Psoas muscle (tissue), 8 donors: ENCODE results near the gene EHHADH. TPM values are rescaled to one million over a fixed set of nuclear protein-coding genes. Genes with fewer than 3 reads are reported as not detected.

Experiments
- ATAC-seq, 4 donors: fragments of 200-7000 bp; cut with Tn5 transposase; one replicate each; pipeline ENCODE4 v1.9.1; 2020; ENCODE audit warnings: moderate library complexity in 3 of 4, mild to moderate bottlenecking in 2 of 4
- DNase-seq, 2 donors: peaks; one replicate each; pipeline ENCODE4 v3.0.0-alpha.2; 2020
- H3K27ac ChIP-seq: fragments of 200-600 bp; one replicate; pipeline ENCODE4 v1.8.0; 2022
- H3K27me3 ChIP-seq, 3 donors: fragments of 200-600 bp in 1 of 3; one replicate each; pipeline versions ENCODE4 v1.6.1 to v1.8.0; 2013 to 2022; ENCODE audit warnings: low read length in 2 of 3, mild to moderate bottlenecking in 2 of 3, moderate library complexity in 1 of 3; ENCODE audit not compliant: insufficient read depth in 3 of 3
- H3K36me3 ChIP-seq, 2 donors: fragments of 200-600 bp in 1 of 2; one replicate each; pipeline versions ENCODE4 v1.6.1 to v1.8.0; 2013 to 2022; ENCODE audit warnings: low read depth in 1 of 2, mild to moderate bottlenecking in 1 of 2, moderate library complexity in 1 of 2; ENCODE audit not compliant: insufficient read depth in 1 of 2
- H3K4me1 ChIP-seq: fragments of 200-600 bp; one replicate; pipeline ENCODE4 v1.8.0; 2022
- H3K4me3 ChIP-seq: fragments of 200-600 bp; one replicate; pipeline ENCODE4 v1.8.0; 2022; ENCODE audit warnings: mild to moderate bottlenecking
- H3K9me3 ChIP-seq: fragments of 200-600 bp; one replicate; pipeline ENCODE4 v1.8.0; 2022
- CTCF ChIP-seq: fragments of 200-600 bp; IDR thresholded peaks from one replicate; pipeline ENCODE4 v1.8.0; 2022; ENCODE audit warnings: antibody characterized with exemption
- WGBS, 3 donors: extraction: QIAGEN DNeasy Blood & Tissue Kit; methylation state at CpG; one replicate each; pipeline versions ENCODE4 v1.1.6 to v1.1.7; 2013; 5-methylcytosine and 5-hydroxymethylcytosine counted together
- intact Hi-C, 2 donors: fragments of 100-400 bp; cut with DNase I; formaldehyde crosslinking; loops; one replicate each; pipeline versions ENCODE4 v1.11.0 to v1.14.2; 2022
- polyA plus RNA-seq, 3 donors: library from polyadenylated mRNA; stranded (reverse); fragments of 200-250 nt; gene quantifications; one replicate each; pipeline ENCODE4 v1.2.3, GENCODE V29; 2013
- total RNA-seq, 4 donors: library from RNA; stranded (reverse); fragmentation: NEBNext Ultra II Directional in 2 of 4; extraction: Animal tissue kit (Norgen Biotek cat#: 25700) in 2 of 4; gene quantifications; one replicate each; pipeline versions ENCODE4 v1.2.1 to v1.2.4, GENCODE V29; 2021 to 2023
- donor health status: healthy with polysubstance abuse.
- donor health status: DM: no; HTN: no; CAD: no; lungs with moderate emphysema.
- donor health status: Bipolar disorder and iron deficiency.
- donor health status: healthy.
- donor health status: DM: yes; HTN: yes; CAD: no.
- donor health status: DM: no; HTN: no; CAD: no.
- donor health status: DM: no; HTN: no; CAD: no.
- donor health status: DM: yes; HTN: yes; CAD: no.

The EHHADH gene
- total and polyA plus RNA-seq, 7 donors, result 0.65 to 7.2 (median 1.9) TPM

- TF ChIP-seq CTCF, result no peak
- Histone ChIP-seq H3K4me3 (peak overlapping the region; percentile 71), H3K4me1 (no peaks in the 10 kb centered on the region), H3K27ac (no peak overlapping the region), H3K9me3 (no peaks in the 10 kb centered on the region), H3K36me3 (no peaks in the 10 kb centered on the region), H3K27me3 (peaks cover 2 to 77% (median 22%) of the 10 kb centered on the region in 3 donors)
- DNase-seq (no peak), ATAC-seq (no peak)
- intact Hi-C loops, result no loop called here
- WGBS, 3 donors, result 69 to 73% (median 72%) methylated on average over 8 of the region's 8 CpGs
Measured at GRCh38 chr3:185151101-185151963, 102.5 kb downstream of the EHHADH start.

- 77 to 92% (median 91%) methylated on average over 1 of the region's 1 CpG for WGBS, 3 donors
- peaks cover 2 to 72% (median 19%) of the 10 kb centered on the region in 3 donors for H3K27me3 ChIP-seq
- no peaks in the 10 kb centered on the region for H3K4me1 ChIP-seq
- intact Hi-C loops, result no loop called here
- DNase-seq (no peak), ATAC-seq (no peak)
- TF ChIP-seq CTCF, result no peak
- no peak overlapping the region for H3K27ac ChIP-seq
- no peaks in the 10 kb centered on the region for H3K36me3 ChIP-seq
- H3K4me3 ChIP-seq, result no peak overlapping the region
- H3K9me3 ChIP-seq, result no peaks in the 10 kb centered on the region
Measured at GRCh38 chr3:185150561-185150960, 103.3 kb downstream of the EHHADH start.

GRCh38 chr3:185149591-185149990 lies 104.3 kb downstream of the EHHADH start:
- no peak overlapping the region for H3K27ac ChIP-seq
- no peak for TF ChIP-seq CTCF
- 31 to 61% (median 37%) methylated on average over 3 of the region's 3 CpGs for WGBS, 3 donors
- H3K4me3 ChIP-seq, result no peak overlapping the region
- no peaks in the 10 kb centered on the region for H3K36me3 ChIP-seq
- H3K9me3 ChIP-seq, result no peaks in the 10 kb centered on the region
- no peaks in the 10 kb centered on the region for H3K4me1 ChIP-seq
- ATAC-seq, result no peak
- intact Hi-C loops, result no loop called here
- DNase-seq, result no peak
- H3K27me3 ChIP-seq, result peaks cover 2 to 64% (median 19%) of the 10 kb centered on the region in 3 donors

- 85 to 87% (median 85%) methylated on average over 6 of the region's 6 CpGs for WGBS, 3 donors
- intact Hi-C loops, result no loop called here
- Histone ChIP-seq H3K27me3 (peaks cover 0 to 28% (median 1%) of the 10 kb centered on the region in 3 donors), H3K27ac (no peak overlapping the region), H3K36me3 (no peaks in the 10 kb centered on the region), H3K4me3 (no peak overlapping the region), H3K9me3 (no peaks in the 10 kb centered on the region), H3K4me1 (no peaks in the 10 kb centered on the region)
- no peak for TF ChIP-seq CTCF
- DNase-seq (no peak), ATAC-seq (no peak)
Measured at GRCh38 chr3:185145511-185145910, 108.3 kb downstream of the EHHADH start.
